Activated CD4-positive, alpha-beta T cell treated with anti-CD3 and anti-CD28 coated beads, Interleukin-2, amount 10 ng/mL, durations not matched to agents 7 days and 5 days (primary cell): Measurements from ENCODE around the gene TAB3. TPM values are rescaled to one million over a fixed set of nuclear protein-coding genes. Genes with fewer than 3 reads are reported as not detected.

Source experiments
- total RNA-seq, 2 experiments: library from RNA; stranded (reverse); gene quantifications; one replicate each; pipeline ENCODE4 v1.2.3, GENCODE V29; 2021

TAB3 gene
- total RNA-seq, 2 experiments from 2014 or later, result 16.8 to 20.7 TPM

Other genes starting within 250 kb of the TAB3 start
- 10 to 100 TPM; 19.5 to 20.7 TPM for gene GK, start 235.8 kb downstream of the TAB3 start, total RNA-seq
- gene FTHL17, start 182.8 kb upstream of the TAB3 start, total RNA-seq, result not detected